Kidney capillary endothelial cell (primary cell): ENCODE results near the gene LRP6.
"Not testable (repeated sequence)": the region's sequence is repeated elsewhere in the genome, so short reads cannot be mapped to it uniquely, and the experiment has no call there.

Experiments used
- DNase-seq: peaks from one replicate; pipeline ENCODE4 v3.0.0-alpha.2; 2018; ENCODE audit warnings: low spot score

LRP6 gene

DNA sequence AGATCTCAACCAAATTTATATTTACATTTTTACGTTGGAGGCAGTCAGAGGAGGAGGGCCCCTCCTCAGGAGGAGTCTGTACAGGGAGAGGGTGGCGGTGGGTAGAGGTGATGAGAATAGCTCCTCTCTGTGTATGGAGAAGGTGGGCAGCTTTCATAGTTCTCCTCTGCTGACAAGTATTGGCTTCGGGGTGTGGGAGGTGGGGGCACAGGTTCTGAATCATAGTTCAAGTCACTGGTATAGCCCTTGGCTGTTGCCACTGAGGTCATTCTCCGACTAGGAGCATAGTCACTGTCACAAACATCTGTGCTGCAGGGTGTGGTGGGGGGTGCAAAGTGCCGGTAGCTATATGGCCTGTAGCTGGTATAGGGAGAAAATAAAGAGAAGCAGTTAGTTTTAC, 145.8 kb downstream of the LRP6 start:
- no peak for DNase-seq

DNA sequence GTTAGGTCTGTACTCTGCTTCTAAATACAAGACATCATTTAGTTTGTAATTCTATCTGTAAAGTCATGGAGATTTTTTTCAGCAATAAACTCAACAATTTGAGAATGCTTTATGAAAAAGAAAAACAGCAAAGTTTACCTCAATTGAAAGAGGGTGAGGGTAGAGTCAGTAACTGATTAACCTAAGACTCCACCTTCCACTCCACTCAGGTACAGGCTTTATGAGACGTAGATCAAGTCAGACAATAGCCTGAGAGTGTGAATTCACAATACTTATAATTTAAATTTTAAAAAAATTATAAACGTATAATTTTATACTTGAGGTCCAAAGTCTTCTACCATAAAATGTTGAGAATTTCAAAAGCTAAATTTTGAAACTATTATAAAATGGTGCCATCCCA, 150.2 kb downstream of the LRP6 start:
- DNase-seq = no peak

DNA sequence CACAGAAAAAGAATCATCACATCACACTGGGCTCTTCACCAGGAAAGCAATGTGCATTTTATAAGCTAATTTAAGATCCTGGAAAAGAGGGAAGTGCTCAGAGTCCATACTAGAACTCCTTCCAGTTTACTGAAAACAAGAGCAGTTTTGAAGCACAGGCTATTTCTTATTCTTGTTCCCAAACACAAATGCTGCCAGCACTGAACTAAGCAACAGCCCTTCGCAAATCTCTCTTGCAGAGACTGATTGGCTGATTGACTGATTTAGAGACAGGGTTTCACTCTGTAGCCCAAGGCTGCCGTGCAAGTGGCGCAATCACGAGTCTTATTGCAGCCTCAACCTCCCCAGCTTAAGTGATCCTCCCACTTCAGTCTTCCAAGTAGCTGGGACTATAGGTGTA, 151.3 kb downstream of the LRP6 start:
- DNase-seq = no peak

DNA sequence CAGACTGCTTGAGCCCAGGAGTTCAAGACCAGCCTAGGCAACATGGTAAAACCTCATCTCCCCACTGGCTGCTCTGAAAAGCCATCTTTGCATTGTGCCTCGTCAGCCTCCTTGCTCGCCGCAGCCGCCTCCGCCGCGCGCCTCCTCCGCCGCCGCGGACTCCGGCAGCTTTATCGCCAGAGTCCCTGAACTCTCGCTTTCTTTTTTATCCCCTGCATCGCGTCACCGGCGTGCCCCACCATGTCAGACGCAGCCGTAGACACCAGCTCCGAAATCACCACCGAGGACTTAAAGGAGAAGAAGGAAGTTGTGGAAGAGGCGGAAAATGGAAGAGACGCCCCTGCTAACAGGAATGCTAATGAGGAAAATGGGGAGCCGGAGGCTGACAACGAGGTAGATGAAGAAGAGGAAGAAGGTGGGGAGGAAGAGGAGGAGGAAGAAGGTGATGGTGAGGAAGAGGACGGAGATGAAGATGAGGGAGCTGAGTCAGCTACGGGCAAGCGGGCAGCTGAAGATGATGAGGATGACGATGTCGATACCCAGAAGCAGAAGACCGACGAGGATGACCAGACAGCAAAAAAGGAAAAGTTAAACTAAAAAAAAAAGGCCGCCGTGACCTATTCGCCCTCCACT, 155.8 kb downstream of the LRP6 start:
- DNase-seq = not testable (repeated sequence)

DNA sequence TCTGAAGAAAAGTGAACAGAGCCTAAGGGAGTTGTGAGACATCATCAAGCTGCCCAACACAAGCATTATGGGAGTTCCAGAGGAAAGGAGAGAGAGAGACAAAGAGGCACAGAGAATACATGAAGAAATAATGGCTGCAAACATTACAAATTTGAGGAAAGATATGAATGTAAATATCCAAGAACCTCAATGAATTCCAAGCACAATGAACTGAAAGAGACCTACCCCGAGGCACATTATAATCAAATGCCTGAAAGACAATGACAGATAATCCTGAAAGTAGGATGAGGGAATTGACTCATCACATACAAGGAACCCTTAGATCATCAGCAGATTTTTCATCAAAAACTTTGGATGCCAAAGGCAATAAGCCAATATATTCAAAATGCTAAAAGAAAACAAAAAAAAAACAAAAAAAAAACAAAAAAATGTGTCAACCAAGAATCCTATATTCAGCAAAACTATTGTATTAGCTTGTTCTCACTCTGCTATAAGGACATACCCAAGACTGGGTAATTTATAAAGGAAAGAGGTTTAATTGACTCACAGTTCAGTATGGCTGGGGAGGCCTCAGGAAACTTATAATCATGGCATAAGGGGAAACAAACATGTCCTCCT, 158.3 kb downstream of the LRP6 start:
- DNase-seq = no peak

GRCh38 chr12:12107678-12108077, 159.2 kb downstream of the LRP6 start:
- DNase-seq = no peak

GRCh38 chr12:12099102-12099501, 167.7 kb downstream of the LRP6 start:
- DNase-seq = no peak

DNA sequence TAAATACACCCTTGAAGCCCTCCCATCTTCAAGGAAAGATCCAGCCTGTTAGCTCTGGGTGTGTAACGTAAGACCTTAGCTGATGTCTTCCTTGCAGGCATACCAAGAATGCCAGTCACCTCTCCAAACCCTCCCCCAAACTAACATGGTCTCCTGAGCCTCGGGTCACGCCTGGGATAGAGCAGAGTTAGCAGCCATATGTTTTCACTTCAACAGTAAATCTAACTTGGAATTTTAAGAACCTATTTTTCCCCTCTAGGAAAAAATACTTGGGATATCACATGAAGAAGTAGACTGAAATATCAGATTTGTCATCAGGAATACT, 168.2 kb downstream of the LRP6 start:
- DNase-seq = no peak

DNA sequence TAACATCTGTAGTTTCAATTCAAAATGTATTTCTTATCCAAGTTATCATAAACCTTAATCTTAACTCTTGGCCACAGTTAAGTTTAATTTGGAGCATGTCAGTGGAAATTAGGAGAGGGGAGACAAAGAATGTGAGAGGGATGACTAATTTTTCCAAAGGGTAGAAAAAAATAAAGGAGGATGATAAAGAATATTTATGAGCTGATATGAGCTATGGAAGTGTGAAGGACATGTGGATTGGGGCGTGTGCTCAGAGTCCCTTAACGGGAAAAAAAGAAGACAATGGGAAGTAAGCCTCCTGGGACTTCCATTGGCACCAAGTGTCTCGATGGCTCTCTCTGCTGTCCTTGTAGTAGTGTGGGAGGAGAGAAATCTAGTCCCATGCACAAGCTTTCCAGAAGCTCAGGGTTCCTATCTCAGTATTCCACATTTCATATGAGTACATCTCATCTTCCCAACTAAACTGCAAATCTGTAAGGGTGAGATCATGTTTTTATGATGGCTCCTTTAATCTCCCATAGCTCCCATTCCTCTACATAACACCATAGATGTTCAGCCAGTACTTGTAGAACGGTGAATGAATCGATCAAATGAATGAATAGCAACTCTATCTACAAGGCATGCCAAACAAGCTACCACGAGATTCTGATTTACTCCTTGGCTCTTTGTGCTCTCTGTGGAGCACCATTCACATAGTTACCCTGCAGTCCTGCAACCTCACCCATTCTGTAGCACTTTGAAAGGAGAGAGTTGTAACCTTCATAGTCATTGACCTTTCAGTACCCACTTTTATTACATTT, 168.8 kb downstream of the LRP6 start:
- DNase-seq = no peak

DNA sequence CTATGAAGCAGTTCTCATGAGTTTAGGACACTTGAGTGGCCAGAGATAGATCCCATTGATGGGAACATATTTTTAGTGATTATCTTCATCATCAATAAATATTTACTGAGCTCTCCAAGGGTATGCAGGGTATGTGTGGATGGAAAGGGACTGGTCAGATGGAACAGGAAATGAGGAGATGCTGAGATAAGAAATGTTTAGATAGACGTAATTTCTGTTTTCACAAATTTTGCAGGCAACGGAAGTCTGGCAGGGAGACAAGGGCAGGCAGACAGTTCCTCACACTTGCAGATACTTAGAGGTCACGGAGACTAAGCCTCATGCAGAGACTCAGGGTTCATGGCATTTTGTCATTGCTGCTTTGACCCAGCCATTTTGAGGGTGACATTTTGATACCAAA, 171.8 kb downstream of the LRP6 start:
- peak; percentile 13 for DNase-seq

- DNase-seq = no peak
Measured at GRCh38 chr12:12094481-12094880, 172.4 kb downstream of the LRP6 start.

DNA sequence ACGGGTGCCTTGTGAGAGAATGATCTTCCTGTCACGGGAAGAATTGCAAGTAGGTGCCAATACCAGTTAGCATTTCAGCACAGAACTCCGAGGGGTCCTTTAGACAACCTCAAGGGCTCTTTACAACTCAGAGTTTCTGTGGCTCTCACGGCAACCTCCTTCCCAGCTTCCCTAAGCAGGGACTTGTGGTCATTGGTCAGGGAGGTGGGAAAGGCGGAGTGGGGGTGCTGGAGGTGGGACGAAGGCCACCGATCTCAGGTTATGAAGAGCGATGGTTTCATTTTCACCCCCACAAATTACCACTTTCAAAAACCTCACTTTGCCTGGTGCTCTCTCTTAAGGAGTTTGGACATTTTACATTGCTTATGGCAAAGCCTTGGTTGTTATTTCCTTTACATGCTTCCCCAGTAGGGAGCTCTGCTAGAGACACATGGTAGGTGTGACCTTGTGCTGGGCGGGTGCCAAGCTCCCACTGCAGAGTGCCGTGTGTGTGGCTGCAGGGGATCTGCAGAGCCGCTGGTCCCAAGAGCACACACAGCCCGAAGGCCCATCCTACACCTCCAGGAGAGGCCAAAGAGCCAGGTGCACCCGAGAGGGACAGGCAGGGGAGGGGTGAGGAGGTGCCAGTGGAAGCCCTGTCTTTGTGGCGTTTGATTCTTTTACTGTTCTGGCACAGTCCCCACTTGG, 174.7 kb downstream of the LRP6 start:
- no peak for DNase-seq

DNA sequence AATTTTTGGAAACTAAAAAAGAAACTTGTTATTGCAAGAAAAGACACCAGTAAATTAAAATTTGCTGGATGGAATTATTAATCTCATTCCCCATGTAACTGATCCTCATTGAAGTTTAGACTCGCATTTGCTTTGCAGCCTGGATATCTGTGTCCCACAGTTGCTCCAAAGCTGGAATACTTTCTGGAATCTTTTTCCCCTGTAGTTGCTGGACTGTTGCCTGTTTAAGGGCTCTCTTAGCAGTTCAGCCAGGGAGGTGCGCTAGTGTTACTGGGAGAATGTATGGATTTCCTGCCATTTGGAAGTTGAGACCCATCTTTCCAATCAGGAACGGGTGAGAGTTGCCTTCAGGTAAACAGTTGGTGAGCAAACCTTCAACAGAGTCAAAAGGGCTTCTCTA, 175.8 kb downstream of the LRP6 start:
- no peak for DNase-seq

GRCh38 chr12:12088761-12089160, 178.1 kb downstream of the LRP6 start:
- DNase-seq = no peak

DNA sequence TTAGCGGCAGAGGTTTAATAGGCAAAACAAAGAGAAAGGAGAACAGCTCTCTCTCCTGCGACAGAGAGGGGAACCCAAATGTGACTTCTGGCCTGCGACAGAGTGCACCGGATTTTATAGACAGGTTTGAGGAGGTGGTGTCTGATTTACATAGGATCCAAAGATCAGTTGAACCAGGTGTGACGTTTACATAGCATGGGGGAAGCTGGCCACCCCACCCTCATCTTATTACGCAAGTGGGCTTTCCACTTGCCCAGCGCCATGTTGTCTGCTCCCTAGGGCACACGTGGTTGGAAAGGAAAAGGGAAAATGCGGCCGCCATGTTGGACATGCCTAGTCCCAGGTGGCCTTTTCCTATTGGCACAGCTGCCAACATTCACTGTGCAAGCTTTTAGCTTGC, 178.7 kb downstream of the LRP6 start:
- DNase-seq = no peak

- no peak for DNase-seq
Measured at GRCh38 chr12:12087693-12088034, 179.2 kb downstream of the LRP6 start.

DNA sequence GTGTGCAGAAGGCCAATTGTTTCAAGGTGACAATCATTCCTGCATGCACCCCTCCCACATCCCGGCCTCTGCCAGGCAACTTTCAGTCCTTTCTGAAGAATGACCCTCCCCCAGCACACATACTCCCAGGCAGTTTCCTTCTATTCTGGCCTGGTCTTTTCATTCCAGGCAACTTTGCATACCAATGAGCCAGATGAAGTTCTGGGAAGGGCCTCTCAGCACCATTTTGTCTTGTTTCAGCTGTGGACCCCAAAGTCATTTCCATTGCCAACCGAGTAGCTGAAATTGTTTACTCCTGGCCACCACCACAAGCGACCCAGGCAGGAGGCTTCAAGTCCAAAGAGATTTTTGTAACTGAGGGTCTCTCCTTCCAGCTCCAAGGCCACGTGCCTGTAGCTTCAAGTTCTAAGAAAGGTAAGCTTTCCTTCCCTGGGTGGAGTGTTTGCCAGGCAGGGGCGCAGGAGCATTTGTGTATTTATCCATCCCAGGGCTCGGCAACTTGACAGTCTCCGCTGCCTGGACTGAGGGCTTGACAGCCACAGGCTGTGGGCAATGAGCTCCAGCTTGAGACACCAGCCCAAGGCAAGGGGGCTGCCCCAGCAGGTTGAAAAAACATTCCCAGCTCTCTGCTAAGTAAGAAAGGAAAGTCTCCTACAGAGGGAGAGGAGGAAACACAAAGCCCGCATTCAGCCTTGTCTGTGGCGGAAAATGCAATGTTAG, 179.7 kb downstream of the LRP6 start:
- no peak for DNase-seq

DNA sequence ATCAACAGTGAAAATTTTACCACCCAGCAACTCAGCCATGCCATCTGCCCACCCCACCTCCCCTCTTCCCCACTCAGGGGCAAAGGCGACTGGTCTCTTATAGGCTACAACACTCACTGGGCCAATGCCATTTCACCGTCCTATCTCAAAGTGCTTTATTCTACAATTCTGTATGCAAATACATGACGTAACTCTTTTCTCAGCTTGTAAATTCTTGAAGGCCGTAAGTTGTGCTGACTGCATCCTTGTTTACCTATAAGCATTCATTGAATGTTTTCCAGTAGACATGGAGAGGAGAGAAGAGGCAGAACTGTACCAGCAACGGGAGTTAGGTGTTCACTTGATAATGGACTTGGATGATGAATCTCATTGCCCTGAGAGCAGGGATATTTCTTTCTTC, 180.5 kb downstream of the LRP6 start:
- no peak for DNase-seq

DNA sequence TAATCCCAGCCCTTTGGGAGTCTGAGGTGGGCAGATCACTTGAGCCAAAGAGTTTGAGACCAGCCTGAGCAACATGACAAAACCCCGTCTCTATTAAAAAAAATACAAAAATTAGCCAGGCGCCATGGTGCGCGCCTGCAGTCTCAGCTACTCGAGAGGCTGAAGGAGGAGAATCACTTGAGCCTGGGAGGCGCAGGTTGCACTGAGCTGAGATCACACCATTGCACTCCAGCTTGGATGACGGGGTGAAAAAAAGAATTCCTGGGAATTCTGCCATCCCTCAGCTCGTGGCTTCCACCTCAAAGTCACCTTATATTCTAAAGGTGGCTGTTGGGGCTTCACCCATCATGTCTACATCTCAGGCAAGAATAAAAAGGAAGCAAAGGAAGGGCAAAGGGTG, 183.2 kb downstream of the LRP6 start:
- no peak for DNase-seq

DNA sequence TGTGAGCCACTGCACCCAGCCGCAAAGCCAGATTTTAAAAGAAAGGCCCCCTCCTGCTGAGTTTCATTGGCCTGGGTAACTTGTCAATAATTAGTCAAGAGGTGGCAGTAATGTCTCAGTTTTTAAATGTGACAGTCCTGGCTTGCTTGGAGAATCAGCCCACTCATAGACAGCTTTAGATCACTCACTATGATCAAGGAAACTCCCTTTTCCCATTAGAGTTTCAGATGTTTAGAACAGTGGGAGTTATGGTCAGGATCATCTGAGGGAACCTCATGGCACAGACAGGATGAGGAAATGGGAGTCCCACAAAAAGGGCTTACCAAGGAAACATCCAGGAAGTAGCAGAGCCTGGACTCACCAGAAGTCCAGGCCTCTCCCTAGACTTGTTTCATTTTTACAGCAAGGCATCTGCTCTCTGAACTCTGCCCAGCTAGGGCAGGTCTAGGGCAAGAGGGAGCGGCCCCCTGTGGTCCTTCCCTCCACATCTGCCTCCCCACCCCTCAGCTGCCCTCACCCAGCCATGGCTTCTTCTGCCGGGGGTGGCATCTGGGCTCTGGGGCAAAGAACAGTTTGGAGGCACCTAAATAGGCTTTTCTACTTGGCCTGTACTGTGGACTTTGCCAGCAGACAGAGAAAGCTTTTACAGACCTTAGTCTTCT, 184.9 kb downstream of the LRP6 start:
- peak; percentile 66 for DNase-seq

DNA sequence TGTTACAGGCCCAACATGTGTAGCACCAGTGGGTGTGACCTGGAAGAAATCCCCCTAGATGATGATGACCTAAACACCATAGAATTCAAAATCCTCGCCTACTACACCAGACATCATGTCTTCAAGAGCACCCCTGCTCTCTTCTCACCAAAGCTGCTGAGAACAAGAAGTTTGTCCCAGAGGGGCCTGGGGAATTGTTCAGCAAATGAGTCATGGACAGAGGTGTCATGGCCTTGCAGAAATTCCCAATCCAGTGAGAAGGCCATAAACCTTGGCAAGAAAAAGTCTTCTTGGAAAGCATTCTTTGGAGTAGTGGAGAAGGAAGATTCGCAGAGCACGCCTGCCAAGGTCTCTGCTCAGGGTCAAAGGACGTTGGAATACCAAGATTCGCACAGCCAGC, 187.6 kb downstream of the LRP6 start:
- no peak for DNase-seq
